ENCODE results near the gene TPD52L3.
A peak's percentile ranks its signal among the peaks of the same experiment; 100 is the strongest.

Gene TPD52L3

DNA sequence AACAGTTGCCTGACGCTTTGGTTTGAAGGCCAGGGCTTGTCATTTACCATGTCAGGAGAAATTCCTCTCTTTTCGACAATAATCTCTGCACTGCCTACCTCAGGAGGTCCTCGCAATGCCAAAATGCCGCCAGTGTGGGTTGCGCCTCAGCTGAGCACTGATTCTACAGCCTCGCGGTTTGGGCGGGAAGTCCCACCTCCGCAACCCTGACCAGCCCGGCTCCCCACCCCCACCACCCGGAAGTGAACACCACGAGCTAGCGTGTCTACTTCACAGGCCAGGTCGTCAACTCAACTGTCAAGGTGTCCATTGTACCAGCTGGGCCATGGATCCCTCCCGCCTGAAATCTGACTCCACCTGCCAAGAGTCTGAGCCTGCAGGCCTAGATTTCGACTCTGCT lies at the start of gene TPD52L3:
Gene TPD52L3 (plus strand): TSS at position 273 of the 400 bp plus-strand sequence. CDS start 221 bp downstream, outside the sequence.
- no peak for DNase-seq (ENCODE audit: low read depth in 1 of 2, low spot score in 1 of 2)

- DNase-seq (ENCODE audit: low read depth in 1 of 2, low spot score in 1 of 2) = no peak
Observed at GRCh38 chr9:6301858-6302257, 26.3 kb upstream of the TPD52L3 start.

DNA sequence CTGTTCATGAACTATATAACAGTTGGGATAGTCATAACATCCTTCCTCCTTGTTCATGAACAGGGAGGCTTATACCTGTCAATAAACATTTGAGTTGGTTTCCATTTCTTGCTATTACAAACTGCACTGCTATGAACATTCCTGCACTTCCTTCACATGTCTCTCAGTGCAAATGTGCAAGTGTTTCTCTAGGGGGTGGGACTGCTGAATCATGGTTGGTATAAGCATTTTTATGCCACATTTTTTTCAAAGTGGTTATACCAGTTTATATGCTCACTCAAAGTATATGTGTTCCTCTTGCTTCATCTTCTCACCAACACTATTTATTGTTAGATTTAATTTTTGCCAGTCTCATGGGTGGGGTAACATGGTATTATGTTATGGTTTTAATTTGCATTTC lies 25.8 kb upstream of the TPD52L3 start:
- no peak for DNase-seq (ENCODE audit: low read depth in 1 of 2, low spot score in 1 of 2)

GRCh38 chr9:6304232-6304631 lies 23.9 kb upstream of the TPD52L3 start:
- DNase-seq (ENCODE audit: low read depth in 1 of 2, low spot score in 1 of 2) = no peak

- no peak for DNase-seq (ENCODE audit: low read depth in 1 of 2, low spot score in 1 of 2)
Observed at GRCh38 chr9:6305954-6306563, 22.1 kb upstream of the TPD52L3 start.

DNA sequence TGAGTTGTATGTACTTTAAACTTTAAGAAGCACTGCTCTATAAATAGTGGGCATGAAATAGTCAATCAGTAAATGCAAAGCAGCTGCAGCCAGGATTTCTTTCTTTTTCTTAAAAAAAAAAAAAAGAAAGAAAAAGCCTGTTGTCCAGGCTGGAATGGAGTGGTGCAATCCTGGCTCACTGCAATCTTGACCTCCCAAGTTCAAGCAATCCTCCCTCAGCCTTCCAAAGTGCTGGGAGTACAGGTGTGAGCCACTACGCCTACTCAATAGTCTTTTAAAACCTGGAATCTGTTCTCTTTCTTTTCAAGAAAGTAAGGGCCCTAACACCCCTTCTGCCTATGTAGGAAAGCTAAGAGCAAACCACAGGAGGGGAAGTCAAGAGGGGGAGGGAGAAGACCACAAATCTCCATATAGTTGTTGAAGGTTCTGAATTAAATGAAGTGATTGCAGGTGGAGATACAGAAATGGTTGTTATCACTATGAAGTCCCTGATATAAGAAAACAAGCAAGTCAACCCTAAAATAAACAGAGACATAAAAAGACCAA lies 20.6 kb upstream of the TPD52L3 start:
- no peak for DNase-seq (ENCODE audit: low read depth in 1 of 2, low spot score in 1 of 2)

DNA sequence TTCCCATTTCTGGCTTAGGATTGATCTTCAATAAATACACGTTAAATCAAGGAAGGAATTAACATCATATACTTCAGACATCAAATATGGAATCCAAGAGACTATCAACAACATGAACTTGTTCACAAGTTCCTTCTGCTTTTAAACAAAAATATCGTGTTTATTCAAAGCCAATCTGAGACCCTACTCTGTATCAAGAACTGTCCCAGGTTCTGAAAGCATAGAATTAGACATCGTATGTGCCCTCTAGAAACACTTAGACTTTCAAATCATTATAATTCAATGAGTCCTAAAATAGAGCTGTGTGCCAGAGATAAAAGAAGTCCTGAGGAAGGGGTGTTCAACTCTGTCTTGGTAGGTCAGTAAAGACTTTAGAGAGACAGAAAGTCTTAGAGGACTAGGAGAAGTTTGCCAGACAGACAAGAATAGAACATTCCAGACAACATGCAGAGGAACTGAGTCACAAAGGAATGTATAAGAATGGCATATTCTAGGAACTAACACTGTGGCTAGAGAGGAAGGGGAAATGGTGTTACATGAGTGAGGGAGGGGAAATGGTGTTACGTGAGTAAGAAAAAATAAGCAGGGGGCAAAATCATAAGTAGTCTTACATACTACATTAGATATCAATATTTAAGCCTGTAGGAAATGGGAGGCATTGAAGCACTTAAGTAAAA lies 2.9 kb downstream of the TPD52L3 start:
- DNase-seq (ENCODE audit: low read depth in 1 of 2, low spot score in 1 of 2) = no peak

DNA sequence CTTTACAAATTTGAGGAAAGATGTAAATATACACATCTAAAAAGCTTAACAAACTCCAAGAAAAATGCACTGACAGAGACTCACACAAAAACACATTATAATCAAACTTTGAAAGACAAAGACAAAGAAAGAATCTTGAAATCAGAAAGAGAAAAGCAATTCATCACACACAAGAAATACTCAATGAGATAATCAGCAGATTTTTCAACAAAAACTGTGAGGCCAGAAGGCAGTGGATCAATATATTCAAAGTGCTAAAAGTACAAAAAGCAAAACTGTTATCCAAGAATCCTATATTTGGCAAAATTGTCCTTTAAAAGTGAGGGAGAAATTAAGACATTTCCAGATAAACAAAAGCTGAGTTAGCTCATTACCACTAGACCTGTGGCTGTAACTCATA lies 6.1 kb downstream of the TPD52L3 start:
- DNase-seq (ENCODE audit: low read depth in 1 of 2, low spot score in 1 of 2) = no peak

GRCh38 chr9:6348766-6349165 lies 20.6 kb downstream of the TPD52L3 start:
- no peak for DNase-seq (ENCODE audit: low read depth in 1 of 2, low spot score in 1 of 2)

- no peak for DNase-seq (ENCODE audit: low read depth in 1 of 2, low spot score in 1 of 2)
Observed at GRCh38 chr9:6351737-6352136, 23.6 kb downstream of the TPD52L3 start.

- DNase-seq (ENCODE audit: low read depth in 1 of 2, low spot score in 1 of 2) = peak in 1 of 2 donors; percentile 29
Observed at GRCh38 chr9:6354072-6354686, 26.0 kb downstream of the TPD52L3 start.

GRCh38 chr9:6355728-6356127 lies 27.6 kb downstream of the TPD52L3 start:
- no peak for DNase-seq (ENCODE audit: low read depth in 1 of 2, low spot score in 1 of 2)

- no peak for DNase-seq (ENCODE audit: low read depth in 1 of 2, low spot score in 1 of 2)
Observed at GRCh38 chr9:6356441-6356840, 28.3 kb downstream of the TPD52L3 start.

DNA sequence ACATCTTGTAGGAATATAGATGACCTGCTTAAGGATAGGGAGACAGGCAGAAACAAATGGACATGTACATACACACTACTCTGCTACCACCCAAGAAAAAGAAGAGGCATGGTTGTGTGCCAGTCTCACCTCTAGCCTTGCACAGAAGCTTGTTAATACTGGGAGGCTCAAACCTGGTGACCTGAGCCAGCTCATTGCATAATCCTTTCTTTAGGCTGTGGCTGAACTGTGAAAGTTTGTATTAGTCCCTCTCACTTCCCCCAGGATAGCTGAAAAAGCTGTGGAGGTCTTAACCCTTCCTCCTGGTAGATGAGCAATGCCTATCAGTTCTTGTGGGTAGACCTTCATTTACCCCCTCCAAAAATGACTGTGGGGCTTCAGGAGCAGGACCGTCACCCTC lies 28.7 kb downstream of the TPD52L3 start:
- DNase-seq (ENCODE audit: low read depth in 1 of 2, low spot score in 1 of 2) = no peak

- DNase-seq (ENCODE audit: low read depth in 1 of 2, low spot score in 1 of 2) = no peak
Observed at GRCh38 chr9:6367128-6367890, 39.1 kb downstream of the TPD52L3 start.

- DNase-seq (ENCODE audit: low read depth in 1 of 2, low spot score in 1 of 2) = no peak
Observed at GRCh38 chr9:6368831-6369230, 40.7 kb downstream of the TPD52L3 start.

All from activated CD4-positive, alpha-beta T cell treated with anti-CD3 and anti-CD28 coated beads, Interleukin-2, amount 50 U/mL, for 24 hours (primary cell).